ENCODE results near the gene MCM3. TPM values are rescaled to one million over a fixed set of nuclear protein-coding genes. Genes with fewer than 3 reads are reported as not detected.

Gene MCM3
- total and polyA plus RNA-seq, 7 experiments from 2014 or later = 20.3 to 157 (median 47.9) TPM

- DNase-seq (no peak), ATAC-seq (no peak)
- intact Hi-C loops (cut with micrococcal nuclease) = no loop called here
- Histone ChIP-seq H3K36me3 (ENCODE audit: control insufficient read depth in 2 of 3, insufficient read depth in 3 of 3, low read length in 3 of 3) (no peaks in the 10 kb centered on the region), H3K27ac (ENCODE audit: low read depth, low read length) (no peak overlapping the region), H3K9me3 (ENCODE audit: control insufficient read depth in 2 of 3, low read length in 3 of 3) (no peaks in the 10 kb centered on the region), H3K27me3 (ENCODE audit: control insufficient read depth in 2 of 2, insufficient read depth in 2 of 2, low read length in 2 of 2) (no peaks in the 10 kb centered on the region), H3K4me1 (ENCODE audit: control insufficient read depth in 2 of 2, insufficient read depth in 2 of 2, low read length in 2 of 2) (no peaks in the 10 kb centered on the region), H3K4me3 (ENCODE audit: low read length) (no peak overlapping the region)
- ChIA-PET CTCF (no interaction called here), POLR2A (no interaction called here)
- Mint-ChIP-seq H3K27ac (no peak overlapping the region), H3K36me3 (no peaks in the 10 kb centered on the region), H3K4me1 (peaks cover 0 to 9% (median 0%) of the 10 kb centered on the region in 7 donors), H3K9me3 (no peaks in the 10 kb centered on the region), H3K27me3 (peaks cover 0 to 54% (median under 1%) of the 10 kb centered on the region in 5 donors), H3K4me3 (no peak overlapping the region)
Measured at GRCh38 chr6:52243282-52243893, 41.2 kb downstream of the MCM3 start.

GRCh38 chr6:52241819-52242218, 42.7 kb downstream of the MCM3 start:
- Mint-ChIP-seq H3K9me3 (no peaks in the 10 kb centered on the region), H3K27ac (no peak overlapping the region), H3K4me1 (peaks cover 0 to 9% (median 0%) of the 10 kb centered on the region in 7 donors), H3K36me3 (no peaks in the 10 kb centered on the region), H3K4me3 (no peak overlapping the region), H3K27me3 (peaks cover 0 to 61% (median 1%) of the 10 kb centered on the region in 5 donors)
- Histone ChIP-seq H3K36me3 (ENCODE audit: control insufficient read depth in 2 of 3, insufficient read depth in 3 of 3, low read length in 3 of 3) (no peaks in the 10 kb centered on the region), H3K27me3 (ENCODE audit: control insufficient read depth in 2 of 2, insufficient read depth in 2 of 2, low read length in 2 of 2) (no peaks in the 10 kb centered on the region), H3K27ac (ENCODE audit: low read depth, low read length) (no peak overlapping the region), H3K4me3 (ENCODE audit: low read length) (no peak overlapping the region), H3K9me3 (ENCODE audit: control insufficient read depth in 2 of 3, low read length in 3 of 3) (no peaks in the 10 kb centered on the region), H3K4me1 (ENCODE audit: control insufficient read depth in 2 of 2, insufficient read depth in 2 of 2, low read length in 2 of 2) (no peaks in the 10 kb centered on the region)
- no peak for ATAC-seq
- POLR2A ChIA-PET = no interaction called here
- DNase-seq = no peak
- intact Hi-C loops (cut with micrococcal nuclease) = no loop called here
- CTCF ChIA-PET = no interaction called here

- peaks cover 8 to 74% (median 11%) of the 10 kb centered on the region in 5 donors for H3K27me3 Mint-ChIP-seq
- H3K27ac ChIP-seq (ENCODE audit: low read depth, low read length) = no peak overlapping the region
- H3K36me3 ChIP-seq (ENCODE audit: control insufficient read depth in 2 of 3, insufficient read depth in 3 of 3, low read length in 3 of 3) = no peaks in the 10 kb centered on the region
- intact Hi-C loops (cut with micrococcal nuclease) = loop anchor here in 1 of 2 donors (1.0 kb wide), 2 partner anchors 21 to 71 kb away; no protein-coding TSS in a partner anchor
- POLR2A ChIA-PET = no interaction called here
- DNase-seq = no peak
- CTCF ChIA-PET = no interaction called here
- H3K4me3 Mint-ChIP-seq = no peak overlapping the region
- peaks cover 0 to 4% of the 10 kb centered on the region in 2 donors for H3K4me1 ChIP-seq (ENCODE audit: control insufficient read depth in 2 of 2, insufficient read depth in 2 of 2, low read length in 2 of 2)
- no peaks in the 10 kb centered on the region for H3K9me3 Mint-ChIP-seq
- peaks cover 0 to 25% (median 0%) of the 10 kb centered on the region in 7 donors for H3K4me1 Mint-ChIP-seq
- no peak overlapping the region for H3K4me3 ChIP-seq (ENCODE audit: low read length)
- H3K27me3 ChIP-seq (ENCODE audit: control insufficient read depth in 2 of 2, insufficient read depth in 2 of 2, low read length in 2 of 2) = peaks cover 0 to 4% of the 10 kb centered on the region in 2 donors
- peaks cover 0 to 4% (median 0%) of the 10 kb centered on the region in 5 donors for H3K36me3 Mint-ChIP-seq
- H3K27ac Mint-ChIP-seq = no peak overlapping the region
- ATAC-seq = no peak
- H3K9me3 ChIP-seq (ENCODE audit: control insufficient read depth in 2 of 3, low read length in 3 of 3) = no peaks in the 10 kb centered on the region
Measured at GRCh38 chr6:52233975-52234823, 50.3 kb downstream of the MCM3 start.

- H3K4me3 ChIP-seq (ENCODE audit: low read length) = no peak overlapping the region
- intact Hi-C loops (cut with micrococcal nuclease) = no loop called here
- Mint-ChIP-seq H3K36me3 (peaks cover 0 to 4% (median 0%) of the 10 kb centered on the region in 5 donors), H3K4me1 (peaks cover 0 to 31% (median 0%) of the 10 kb centered on the region in 7 donors), H3K27me3 (peaks cover 8 to 72% (median 11%) of the 10 kb centered on the region in 5 donors), H3K4me3 (no peak overlapping the region), H3K9me3 (no peaks in the 10 kb centered on the region), H3K27ac (no peak overlapping the region)
- CTCF ChIA-PET = no interaction called here
- H3K27me3 ChIP-seq (ENCODE audit: control insufficient read depth in 2 of 2, insufficient read depth in 2 of 2, low read length in 2 of 2) = peaks cover 0 to 4% of the 10 kb centered on the region in 2 donors
- no peak overlapping the region for H3K27ac ChIP-seq (ENCODE audit: low read depth, low read length)
- peaks cover 0 to 4% of the 10 kb centered on the region in 2 donors for H3K4me1 ChIP-seq (ENCODE audit: control insufficient read depth in 2 of 2, insufficient read depth in 2 of 2, low read length in 2 of 2)
- DNase-seq (no peak), ATAC-seq (no peak)
- POLR2A ChIA-PET = no interaction called here
- no peaks in the 10 kb centered on the region for H3K9me3 ChIP-seq (ENCODE audit: control insufficient read depth in 2 of 3, low read length in 3 of 3)
- no peaks in the 10 kb centered on the region for H3K36me3 ChIP-seq (ENCODE audit: control insufficient read depth in 2 of 3, insufficient read depth in 3 of 3, low read length in 3 of 3)
Measured at GRCh38 chr6:52233005-52233404, 51.5 kb downstream of the MCM3 start.

- DNase-seq (peak in 1 of 9 donors; percentile 46), ATAC-seq (no peak)
- Mint-ChIP-seq H3K36me3 (peaks cover 0 to 4% (median 0%) of the 10 kb centered on the region in 5 donors), H3K4me1 (peaks cover 0 to 43% (median 0%) of the 10 kb centered on the region in 7 donors), H3K27ac (no peak overlapping the region), H3K27me3 (peaks cover 5 to 61% (median 8%) of the 10 kb centered on the region in 5 donors), H3K9me3 (no peaks in the 10 kb centered on the region), H3K4me3 (no peak overlapping the region)
- CTCF ChIA-PET = no interaction called here
- Histone ChIP-seq H3K4me3 (ENCODE audit: low read length) (no peak overlapping the region), H3K27ac (ENCODE audit: low read depth, low read length) (no peak overlapping the region), H3K4me1 (ENCODE audit: control insufficient read depth in 2 of 2, insufficient read depth in 2 of 2, low read length in 2 of 2) (peaks cover 0 to 4% of the 10 kb centered on the region in 2 donors), H3K36me3 (ENCODE audit: control insufficient read depth in 2 of 3, insufficient read depth in 3 of 3, low read length in 3 of 3) (no peaks in the 10 kb centered on the region), H3K27me3 (ENCODE audit: control insufficient read depth in 2 of 2, insufficient read depth in 2 of 2, low read length in 2 of 2) (peaks cover 0 to 4% of the 10 kb centered on the region in 2 donors), H3K9me3 (ENCODE audit: control insufficient read depth in 2 of 3, low read length in 3 of 3) (no peaks in the 10 kb centered on the region)
- intact Hi-C loops (cut with micrococcal nuclease) = no loop called here
- POLR2A ChIA-PET = interaction anchor here (0.6 kb wide), 1 partner anchor 283 kb away, joined by 3 read pairs; no protein-coding TSS in a partner anchor
Measured at GRCh38 chr6:52231406-52232127, 53.0 kb downstream of the MCM3 start.

- peaks cover 0 to 4% of the 10 kb centered on the region in 2 donors for H3K27me3 ChIP-seq (ENCODE audit: control insufficient read depth in 2 of 2, insufficient read depth in 2 of 2, low read length in 2 of 2)
- intact Hi-C loops (cut with micrococcal nuclease) = no loop called here
- H3K27ac ChIP-seq (ENCODE audit: low read depth, low read length) = no peak overlapping the region
- H3K9me3 ChIP-seq (ENCODE audit: control insufficient read depth in 2 of 3, low read length in 3 of 3) = no peaks in the 10 kb centered on the region
- Mint-ChIP-seq H3K4me1 (peaks cover 0 to 43% (median 0%) of the 10 kb centered on the region in 7 donors), H3K27me3 (peaks cover under 1 to 53% (median 2%) of the 10 kb centered on the region in 5 donors), H3K36me3 (peaks cover 0 to 4% (median 0%) of the 10 kb centered on the region in 5 donors), H3K4me3 (no peak overlapping the region), H3K9me3 (no peaks in the 10 kb centered on the region), H3K27ac (no peak overlapping the region)
- no peak overlapping the region for H3K4me3 ChIP-seq (ENCODE audit: low read length)
- no peak for ATAC-seq
- POLR2A ChIA-PET = no interaction called here
- peaks cover 0 to 4% of the 10 kb centered on the region in 2 donors for H3K4me1 ChIP-seq (ENCODE audit: control insufficient read depth in 2 of 2, insufficient read depth in 2 of 2, low read length in 2 of 2)
- CTCF ChIA-PET = no interaction called here
- no peak for DNase-seq
- no peaks in the 10 kb centered on the region for H3K36me3 ChIP-seq (ENCODE audit: control insufficient read depth in 2 of 3, insufficient read depth in 3 of 3, low read length in 3 of 3)
Measured at GRCh38 chr6:52230685-52231084, 53.9 kb downstream of the MCM3 start.
